Measurements from ENCODE around the gene HAX1.
"Not testable (repeated sequence)": the region's sequence is repeated elsewhere in the genome, so short reads cannot be mapped to it uniquely, and the experiment has no call there.

Gene HAX1

GRCh38 chr1:154313066-154313356 lies 40.6 kb downstream of the HAX1 start:
- Histone ChIP-seq H3K4me2 (no peak overlapping the region), H3K4me1 (ENCODE audit: low read depth, poor library complexity, severe bottlenecking) (peaks cover 6% of the 10 kb centered on the region), H3K36me3 (ENCODE audit: insufficient read depth) (no peaks in the 10 kb centered on the region), H3K27me3 (ENCODE audit: insufficient read depth, low read depth) (0 out of 2 replicates have a peak, but pooled peaks cover 6% of the 10 kb centered on the region), H3K79me2 (ENCODE audit: insufficient read depth, low read depth) (no peaks in the 10 kb centered on the region), H2AFZ (ENCODE audit: low read depth) (no peak overlapping the region), H3K4me3 (IDR thresholded peaks at IDR 0.05; ENCODE audit: insufficient read depth, low read depth, low read length) (no peak overlapping the region), H3K27ac (no peak overlapping the region), H4K20me1 (ENCODE audit: insufficient read depth) (no peaks in the 10 kb centered on the region), H3K9ac (no peak overlapping the region)
- no peak for TF ChIP-seq CTCF (conservative IDR thresholded peaks at IDR 0.05; ENCODE audit: low read depth, low read length)

- not testable (repeated sequence) for H3K4me2 ChIP-seq
These were observed 41.8 kb downstream of the HAX1 start for GRCh38 chr1:154314226-154314625.

GRCh38 chr1:154316704-154317103 lies 44.3 kb downstream of the HAX1 start:
- H3K27ac ChIP-seq = no peak overlapping the region
- no peaks in the 10 kb centered on the region for H3K36me3 ChIP-seq (ENCODE audit: insufficient read depth)
- no peak overlapping the region for H3K9ac ChIP-seq
- H3K4me1 ChIP-seq (ENCODE audit: low read depth, poor library complexity, severe bottlenecking) = no peaks in the 10 kb centered on the region
- no peak overlapping the region for H3K4me2 ChIP-seq
- H3K27me3 ChIP-seq (ENCODE audit: insufficient read depth, low read depth) = 0 out of 2 replicates have a peak, but pooled peaks cover 8% of the 10 kb centered on the region
- TF ChIP-seq CTCF (conservative IDR thresholded peaks at IDR 0.05; ENCODE audit: low read depth, low read length) = no peak
- no peak overlapping the region for H3K4me3 ChIP-seq (IDR thresholded peaks at IDR 0.05; ENCODE audit: insufficient read depth, low read depth, low read length)
- H3K79me2 ChIP-seq (ENCODE audit: insufficient read depth, low read depth) = no peaks in the 10 kb centered on the region
- no peaks in the 10 kb centered on the region for H4K20me1 ChIP-seq (ENCODE audit: insufficient read depth)
- H2AFZ ChIP-seq (ENCODE audit: low read depth) = no peak overlapping the region

More at GRCh38 chr1:154314226-154314625, 41.8 kb downstream of the HAX1 start:
- H3K27me3 ChIP-seq (ENCODE audit: insufficient read depth, low read depth); H2AFZ ChIP-seq (ENCODE audit: low read depth); H3K4me1 ChIP-seq (ENCODE audit: low read depth, poor library complexity, severe bottlenecking); H3K79me2 ChIP-seq (ENCODE audit: insufficient read depth, low read depth); H4K20me1 ChIP-seq (ENCODE audit: insufficient read depth); H3K27ac ChIP-seq; H3K36me3 ChIP-seq (ENCODE audit: insufficient read depth); H3K9ac ChIP-seq; H3K4me3 ChIP-seq (IDR thresholded peaks at IDR 0.05; ENCODE audit: insufficient read depth, low read depth, low read length): not testable (repeated sequence)

GRCh38 chr1:154318386-154318785 lies 46.0 kb downstream of the HAX1 start:
- H2AFZ ChIP-seq (ENCODE audit: low read depth) = no peak overlapping the region
- no peak overlapping the region for H3K4me3 ChIP-seq (IDR thresholded peaks at IDR 0.05; ENCODE audit: insufficient read depth, low read depth, low read length)
- H3K36me3 ChIP-seq (ENCODE audit: insufficient read depth) = no peaks in the 10 kb centered on the region
- H3K79me2 ChIP-seq (ENCODE audit: insufficient read depth, low read depth) = no peaks in the 10 kb centered on the region
- no peak overlapping the region for H3K4me2 ChIP-seq
- H3K27ac ChIP-seq = no peak overlapping the region
- H4K20me1 ChIP-seq (ENCODE audit: insufficient read depth) = no peaks in the 10 kb centered on the region
- H3K27me3 ChIP-seq (ENCODE audit: insufficient read depth, low read depth) = peaks cover 11% of the 10 kb centered on the region
- no peak overlapping the region for H3K9ac ChIP-seq
- TF ChIP-seq CTCF (conservative IDR thresholded peaks at IDR 0.05; ENCODE audit: low read depth, low read length) = no peak
- no peaks in the 10 kb centered on the region for H3K4me1 ChIP-seq (ENCODE audit: low read depth, poor library complexity, severe bottlenecking)

GRCh38 chr1:154320882-154321608 lies 48.6 kb downstream of the HAX1 start, which contains the start of gene AQP10:
TSS of gene AQP10 (plus strand) at chr1:154321093. CDS start at chr1:154321156, 63 bp downstream.
- Histone ChIP-seq H3K79me2 (ENCODE audit: insufficient read depth, low read depth) (peaks cover 4% of the 10 kb centered on the region; the same call in 1 of the 2 replicates), H3K4me3 (IDR thresholded peaks at IDR 0.05; ENCODE audit: insufficient read depth, low read depth, low read length) (no peak within 1 kb of the TSS), H3K4me2 (no peak within 1 kb of the TSS), H4K20me1 (ENCODE audit: insufficient read depth) (no peaks in the 10 kb centered on the region), H3K9ac (no peak within 1 kb of the TSS), H2AFZ (ENCODE audit: low read depth) (no peak within 1 kb of the TSS), H3K27ac (no peak within 1 kb of the TSS), H3K4me1 (ENCODE audit: low read depth, poor library complexity, severe bottlenecking) (peaks cover 6% of the 10 kb centered on the region), H3K27me3 (ENCODE audit: insufficient read depth, low read depth) (peaks cover 19% of the 10 kb centered on the region), H3K36me3 (ENCODE audit: insufficient read depth) (no peaks in the 10 kb centered on the region)
- TF ChIP-seq CTCF (conservative IDR thresholded peaks at IDR 0.05; ENCODE audit: low read depth, low read length) = no peak

- not testable (repeated sequence) for H4K20me1 ChIP-seq (ENCODE audit: insufficient read depth); H3K9ac ChIP-seq; H3K36me3 ChIP-seq (ENCODE audit: insufficient read depth)
These were observed 49.1 kb downstream of the HAX1 start for GRCh38 chr1:154321609-154321934.

More at GRCh38 chr1:154321609-154321934, 49.1 kb downstream of the HAX1 start:
- H3K27ac ChIP-seq; H3K79me2 ChIP-seq (ENCODE audit: insufficient read depth, low read depth); H3K4me2 ChIP-seq; H2AFZ ChIP-seq (ENCODE audit: low read depth); H3K4me3 ChIP-seq (IDR thresholded peaks at IDR 0.05; ENCODE audit: insufficient read depth, low read depth, low read length): not testable (repeated sequence)
- Histone ChIP-seq H3K27me3 (ENCODE audit: insufficient read depth, low read depth) (peaks cover 19% of the 10 kb centered on the region), H3K4me1 (ENCODE audit: low read depth, poor library complexity, severe bottlenecking) (peaks cover 12% of the 10 kb centered on the region)
